Right lobe of liver (tissue), 6 donors: ENCODE measurements around the gene SBK2. TPM values are rescaled to one million over a fixed set of nuclear protein-coding genes. Genes with fewer than 3 reads are reported as not detected.

Experiments used
- ATAC-seq, 4 donors: fragments of 200-7000 bp; cut with Tn5 transposase; one replicate each; pipeline ENCODE4 v1.9.1; 2020; ENCODE audit warnings: mild to moderate bottlenecking in 4 of 4, moderate library complexity in 4 of 4
- DNase-seq, 3 donors: peaks; one replicate each; pipeline ENCODE4 v3.0.0-alpha.2; 2020
- H3K27ac ChIP-seq, 3 donors: fragments of 200-600 bp; one replicate each; pipeline ENCODE4 v1.8.0; 2022
- H3K27me3 ChIP-seq, 2 donors: fragments of 200-600 bp; one replicate each; pipeline ENCODE4 v1.8.0; 2022
- H3K36me3 ChIP-seq, 4 donors: fragments of 200-600 bp; sonication (generic) in 1 of 4; one replicate each; pipeline versions ENCODE4 v1.5.1 to v1.8.0; 2017 to 2022; ENCODE audit warnings: control low read depth in 1 of 4
- H3K4me1 ChIP-seq, 4 donors: fragments of 200-600 bp; sonication (generic) in 1 of 4; one replicate each; pipeline versions ENCODE4 v1.5.1 to v1.8.0; 2017 to 2022; ENCODE audit warnings: control low read depth in 1 of 4
- H3K4me3 ChIP-seq, 3 donors: fragments of 200-600 bp; one replicate each; pipeline ENCODE4 v1.8.0; 2022
- H3K9me3 ChIP-seq, 4 donors: fragments of 200-600 bp; sonication (generic) in 1 of 4; one replicate each; pipeline versions ENCODE4 v1.5.1 to v1.8.0; 2017 to 2022; ENCODE audit warnings: control low read depth in 1 of 4
- POLR2A ChIP-seq: fragments of 450-650 bp; IDR thresholded peaks from one replicate; pipeline ENCODE4 v1.6.1; 2017; ENCODE audit warnings: antibody characterized with exemption, mild to moderate bottlenecking
- WGBS: methylation state at CpG from one replicate; pipeline ENCODE4 v1.1.6; 2018; ENCODE audit warnings: low coverage, low lambda C conversion rate; ENCODE audit not compliant: insufficient coverage; ENCODE audit errors: missing lambda C conversion rate; 5-methylcytosine and 5-hydroxymethylcytosine counted together
- intact Hi-C, 2 donors: fragments of 100-400 bp; cut with DNase I; formaldehyde crosslinking; loops; one replicate each; pipeline versions ENCODE4 v1.11.2 to v1.14.1; 2022
- total RNA-seq, 6 experiments: library from RNA; depleted of rRNA in 2 of 6; stranded (reverse); fragments of >200 nt in 2 of 6; fragmentation: NEBNext Ultra II Directional in 3 of 6; extraction: Animal tissue kit (Norgen Biotek cat#: 25700) in 3 of 6; gene quantifications; one replicate each; pipeline versions ENCODE4 v1.1.0 to v1.2.4, GENCODE V29; 2016 to 2023
- TF ChIP-seq, protein P1 (sequence below), 4 donors: fragments of 200-600 bp in 3 of 4; fragments of 450-650 bp in 1 of 4; IDR thresholded peaks; one replicate each; pipeline versions ENCODE4 v1.5.1 to v1.8.0; 2016 to 2022; ENCODE audit warnings: antibody characterized with exemption in 4 of 4, mild to moderate bottlenecking in 2 of 4
- donor health status: DM: no; HTN: yes; CAD: no.
- donor health status: DM: no; HTN: no; CAD: no.
- donor health status: DM: no; HTN: no; CAD: no.
- donor health status: DM: no; HTN: yes; CAD: no.
- donor health status: DM: no; HTN: yes; CAD: no.

Gene SBK2
- total RNA-seq, 6 experiments from 2014 or later, result not detected

- no peaks in the 10 kb centered on the region for H3K27me3 ChIP-seq
- DNase-seq (no peak), ATAC-seq (no peak)
Measured at GRCh38 chr19:55482156-55482961, 54.6 kb downstream of the SBK2 start.

GRCh38 chr19:55481794-55482155 is 55.2 kb downstream of the SBK2 start:
- DNase-seq (no peak), ATAC-seq (no peak)
- no CpG with 5 or more reads among the region's 40 CpGs for WGBS
- H3K4me3 ChIP-seq, result no peak overlapping the region
- H3K27ac ChIP-seq, result no peak overlapping the region
- H3K9me3 ChIP-seq, result no peaks in the 10 kb centered on the region
- peaks cover 0 to 14% (median 4%) of the 10 kb centered on the region in 4 donors for H3K4me1 ChIP-seq
- intact Hi-C loops, result no loop called here
- peaks cover 0 to 6% (median 1%) of the 10 kb centered on the region in 4 donors for H3K36me3 ChIP-seq
- H3K27me3 ChIP-seq, result no peaks in the 10 kb centered on the region
- TF ChIP-seq POLR2A, result no peak

More at GRCh38 chr19:55482156-55482961, 54.6 kb downstream of the SBK2 start:
- no peak overlapping the region for H3K27ac ChIP-seq
- WGBS, result no CpG with 5 or more reads among the region's 83 CpGs
- peaks cover 0 to 6% (median 1%) of the 10 kb centered on the region in 4 donors for H3K36me3 ChIP-seq
- no peaks in the 10 kb centered on the region for H3K9me3 ChIP-seq
- TF ChIP-seq POLR2A, result no peak
- TF ChIP-seq, protein P1, sequence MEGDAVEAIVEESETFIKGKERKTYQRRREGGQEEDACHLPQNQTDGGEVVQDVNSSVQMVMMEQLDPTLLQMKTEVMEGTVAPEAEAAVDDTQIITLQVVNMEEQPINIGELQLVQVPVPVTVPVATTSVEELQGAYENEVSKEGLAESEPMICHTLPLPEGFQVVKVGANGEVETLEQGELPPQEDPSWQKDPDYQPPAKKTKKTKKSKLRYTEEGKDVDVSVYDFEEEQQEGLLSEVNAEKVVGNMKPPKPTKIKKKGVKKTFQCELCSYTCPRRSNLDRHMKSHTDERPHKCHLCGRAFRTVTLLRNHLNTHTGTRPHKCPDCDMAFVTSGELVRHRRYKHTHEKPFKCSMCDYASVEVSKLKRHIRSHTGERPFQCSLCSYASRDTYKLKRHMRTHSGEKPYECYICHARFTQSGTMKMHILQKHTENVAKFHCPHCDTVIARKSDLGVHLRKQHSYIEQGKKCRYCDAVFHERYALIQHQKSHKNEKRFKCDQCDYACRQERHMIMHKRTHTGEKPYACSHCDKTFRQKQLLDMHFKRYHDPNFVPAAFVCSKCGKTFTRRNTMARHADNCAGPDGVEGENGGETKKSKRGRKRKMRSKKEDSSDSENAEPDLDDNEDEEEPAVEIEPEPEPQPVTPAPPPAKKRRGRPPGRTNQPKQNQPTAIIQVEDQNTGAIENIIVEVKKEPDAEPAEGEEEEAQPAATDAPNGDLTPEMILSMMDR (IDR thresholded peaks at IDR 0.05), result no peak
- intact Hi-C loops, result no loop called here
- H3K4me1 ChIP-seq, result peaks cover 0 to 12% (median 3%) of the 10 kb centered on the region in 4 donors
- no peak overlapping the region for H3K4me3 ChIP-seq

DNA sequence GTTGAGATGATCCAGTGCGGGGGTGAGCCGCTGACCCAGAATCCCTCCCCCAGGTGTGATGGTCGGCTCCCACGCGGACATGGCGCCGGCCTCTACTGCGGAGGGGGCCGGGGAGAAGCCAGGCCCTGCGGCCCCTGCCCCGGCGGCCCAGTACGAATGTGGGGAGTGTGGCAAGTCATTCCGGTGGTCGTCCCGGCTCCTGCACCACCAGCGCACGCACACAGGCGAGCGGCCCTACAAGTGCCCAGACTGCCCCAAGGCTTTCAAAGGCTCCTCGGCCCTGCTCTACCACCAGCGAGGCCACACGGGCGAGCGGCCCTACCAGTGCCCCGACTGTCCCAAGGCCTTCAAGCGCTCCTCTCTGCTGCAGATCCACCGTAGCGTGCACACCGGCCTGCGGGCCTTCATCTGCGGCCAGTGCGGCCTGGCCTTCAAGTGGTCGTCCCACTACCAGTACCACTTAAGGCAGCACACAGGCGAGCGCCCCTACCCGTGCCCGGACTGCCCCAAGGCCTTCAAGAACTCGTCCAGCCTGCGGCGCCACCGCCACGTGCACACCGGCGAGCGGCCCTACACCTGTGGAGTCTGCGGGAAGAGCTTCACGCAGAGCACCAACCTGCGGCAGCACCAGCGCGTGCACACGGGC is 55.7 kb downstream of the SBK2 start:
- no peaks in the 10 kb centered on the region for H3K27me3 ChIP-seq
- no peak overlapping the region for H3K4me3 ChIP-seq
- intact Hi-C loops, result no loop called here
- H3K27ac ChIP-seq, result no peak overlapping the region
- DNase-seq (no peak), ATAC-seq (no peak)
- H3K36me3 ChIP-seq, result peaks cover 0 to 6% (median 1%) of the 10 kb centered on the region in 4 donors
- H3K4me1 ChIP-seq, result peaks cover 0 to 14% (median 4%) of the 10 kb centered on the region in 4 donors
- no peak for TF ChIP-seq POLR2A
- TF ChIP-seq, protein P1 (IDR thresholded peaks at IDR 0.05), result no peak
- no peaks in the 10 kb centered on the region for H3K9me3 ChIP-seq
- 60% methylated on average over 1 of the region's 52 CpGs for WGBS

GRCh38 chr19:55479451-55480230 is 57.3 kb downstream of the SBK2 start:
- H3K27me3 ChIP-seq, result no peaks in the 10 kb centered on the region
- H3K4me3 ChIP-seq, result no peak overlapping the region
- H3K36me3 ChIP-seq, result peaks cover 0 to 6% (median 1%) of the 10 kb centered on the region in 4 donors
- H3K9me3 ChIP-seq, result no peaks in the 10 kb centered on the region
- no peak overlapping the region for H3K27ac ChIP-seq
- ATAC-seq, result no peak
- no peak for DNase-seq
- peaks cover 0 to 17% (median 6%) of the 10 kb centered on the region in 4 donors for H3K4me1 ChIP-seq
- TF ChIP-seq, protein P1 (IDR thresholded peaks at IDR 0.05), result no peak
- no peak for TF ChIP-seq POLR2A
- 36% methylated on average over 11 of the region's 15 CpGs for whole genome bisulfite sequencing
- intact Hi-C loops, result no loop called here
